ENCODE data around the gene LAMC2. TPM values are rescaled to one million over a fixed set of nuclear protein-coding genes. Genes with fewer than 3 reads are reported as not detected.

Gene LAMC2
- total and polyA plus RNA-seq, 7 experiments from 2014 or later = 0.51 TPM; not detected in 6

DNA sequence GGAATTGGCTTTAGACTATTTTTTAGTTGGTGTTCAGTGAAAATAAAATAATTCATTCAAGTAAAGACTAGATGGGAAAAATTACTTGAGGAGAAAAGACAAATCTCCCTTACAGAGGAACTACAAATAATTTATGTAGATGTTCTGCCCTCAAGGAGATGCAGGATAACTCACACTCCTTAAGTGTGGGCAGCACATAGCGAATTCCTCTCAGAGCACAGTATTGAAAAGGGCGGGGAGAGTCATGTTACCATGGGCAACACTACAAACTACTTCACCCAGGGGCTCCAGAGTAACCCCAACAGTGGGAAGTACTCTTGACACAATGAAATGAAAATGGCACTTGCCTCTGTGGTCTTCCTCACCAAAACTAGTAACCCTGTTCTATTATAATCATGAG, 20.6 kb upstream of the LAMC2 start:
- Histone ChIP-seq H3K9me3 (ENCODE audit: control insufficient read depth in 2 of 3, low read length in 3 of 3) (no peaks in the 10 kb centered on the region), H3K27ac (ENCODE audit: low read depth, low read length) (no peak overlapping the region), H3K36me3 (ENCODE audit: control insufficient read depth in 2 of 3, insufficient read depth in 3 of 3, low read length in 3 of 3) (no peaks in the 10 kb centered on the region), H3K4me1 (ENCODE audit: control insufficient read depth in 2 of 2, insufficient read depth in 2 of 2, low read length in 2 of 2) (no peaks in the 10 kb centered on the region), H3K4me3 (ENCODE audit: low read length) (no peak overlapping the region), H3K27me3 (ENCODE audit: control insufficient read depth in 2 of 2, insufficient read depth in 2 of 2, low read length in 2 of 2) (no peaks in the 10 kb centered on the region)
- DNase-seq = no peak
- POLR2A ChIA-PET = no interaction called here
- Mint-ChIP-seq H3K27ac (no peak overlapping the region), H3K27me3 (peaks cover 0 to 10% (median 4%) of the 10 kb centered on the region in 5 donors), H3K36me3 (no peaks in the 10 kb centered on the region), H3K4me1 (no peaks in the 10 kb centered on the region), H3K4me3 (no peak overlapping the region), H3K9me3 (no peaks in the 10 kb centered on the region)
- ATAC-seq = no peak
- CTCF ChIA-PET = no interaction called here
- intact Hi-C loops (cut with micrococcal nuclease) = no loop called here

DNA sequence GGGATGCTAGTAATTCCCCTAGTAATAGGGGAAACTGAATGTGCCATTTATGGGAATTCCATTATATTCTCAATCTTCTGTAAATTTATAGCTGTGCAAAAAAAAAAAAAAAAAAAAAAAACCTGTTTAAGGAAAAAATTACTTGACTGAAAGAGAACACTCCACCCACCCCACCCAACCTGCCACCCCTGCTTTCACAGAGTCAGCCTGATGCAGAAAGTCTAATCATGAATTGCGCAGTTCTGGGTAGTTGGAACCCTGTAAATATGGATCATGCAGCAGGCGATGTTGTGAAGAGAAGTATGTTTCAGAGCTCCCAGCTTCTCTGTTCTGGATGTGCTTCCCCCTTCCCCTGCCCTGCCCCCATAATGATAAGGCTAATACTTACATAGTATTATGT, 19.6 kb upstream of the LAMC2 start:
- DNase-seq (no peak), ATAC-seq (no peak)
- H3K9me3 ChIP-seq (ENCODE audit: control insufficient read depth in 2 of 3, low read length in 3 of 3) = no peaks in the 10 kb centered on the region
- Mint-ChIP-seq H3K36me3 (no peaks in the 10 kb centered on the region), H3K4me3 (no peak overlapping the region), H3K27me3 (peaks cover 0 to 10% (median 6%) of the 10 kb centered on the region in 5 donors), H3K27ac (no peak overlapping the region), H3K9me3 (no peaks in the 10 kb centered on the region), H3K4me1 (no peaks in the 10 kb centered on the region)
- ChIA-PET POLR2A (no interaction called here), CTCF (no interaction called here)
- H3K27ac ChIP-seq (ENCODE audit: low read depth, low read length) = no peak overlapping the region
- intact Hi-C loops (cut with micrococcal nuclease) = no loop called here
- H3K27me3 ChIP-seq (ENCODE audit: control insufficient read depth in 2 of 2, insufficient read depth in 2 of 2, low read length in 2 of 2) = no peaks in the 10 kb centered on the region
- no peaks in the 10 kb centered on the region for H3K36me3 ChIP-seq (ENCODE audit: control insufficient read depth in 2 of 3, insufficient read depth in 3 of 3, low read length in 3 of 3)
- no peaks in the 10 kb centered on the region for H3K4me1 ChIP-seq (ENCODE audit: control insufficient read depth in 2 of 2, insufficient read depth in 2 of 2, low read length in 2 of 2)
- H3K4me3 ChIP-seq (ENCODE audit: low read length) = no peak overlapping the region

DNA sequence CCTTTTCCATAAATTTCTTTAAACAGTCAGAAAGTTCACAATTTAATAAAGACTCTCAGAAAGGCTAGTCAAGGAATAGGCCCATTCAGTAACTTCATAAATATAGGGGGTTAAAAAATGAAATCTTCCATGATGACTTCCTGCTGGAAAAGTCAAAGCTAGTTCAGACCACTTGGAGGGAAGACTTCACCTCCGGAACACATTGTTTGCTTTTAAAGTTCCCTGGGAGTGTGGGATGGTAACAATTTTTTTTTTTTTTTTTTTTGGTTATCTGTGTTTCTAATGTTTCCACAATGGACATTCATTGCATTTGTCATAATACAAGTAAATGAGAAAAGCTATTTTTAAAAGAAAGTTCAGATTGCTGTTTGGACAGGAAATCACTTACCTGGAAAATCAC, 18.4 kb upstream of the LAMC2 start:
- H3K27ac Mint-ChIP-seq = no peak overlapping the region
- Histone ChIP-seq H3K27ac (ENCODE audit: low read depth, low read length) (no peak overlapping the region), H3K4me3 (ENCODE audit: low read length) (no peak overlapping the region), H3K4me1 (ENCODE audit: control insufficient read depth in 2 of 2, insufficient read depth in 2 of 2, low read length in 2 of 2) (no peaks in the 10 kb centered on the region), H3K36me3 (ENCODE audit: control insufficient read depth in 2 of 3, insufficient read depth in 3 of 3, low read length in 3 of 3) (no peaks in the 10 kb centered on the region), H3K9me3 (ENCODE audit: control insufficient read depth in 2 of 3, low read length in 3 of 3) (no peaks in the 10 kb centered on the region), H3K27me3 (ENCODE audit: control insufficient read depth in 2 of 2, insufficient read depth in 2 of 2, low read length in 2 of 2) (peaks cover 0 to 3% of the 10 kb centered on the region in 2 donors)
- no peak overlapping the region for H3K4me3 Mint-ChIP-seq
- peaks cover 0 to 13% (median 10%) of the 10 kb centered on the region in 5 donors for H3K27me3 Mint-ChIP-seq
- no peaks in the 10 kb centered on the region for H3K9me3 Mint-ChIP-seq
- CTCF ChIA-PET = no interaction called here
- ATAC-seq = no peak
- H3K4me1 Mint-ChIP-seq = no peaks in the 10 kb centered on the region
- DNase-seq = no peak
- no peaks in the 10 kb centered on the region for H3K36me3 Mint-ChIP-seq
- intact Hi-C loops (cut with micrococcal nuclease) = no loop called here
- POLR2A ChIA-PET = no interaction called here

DNA sequence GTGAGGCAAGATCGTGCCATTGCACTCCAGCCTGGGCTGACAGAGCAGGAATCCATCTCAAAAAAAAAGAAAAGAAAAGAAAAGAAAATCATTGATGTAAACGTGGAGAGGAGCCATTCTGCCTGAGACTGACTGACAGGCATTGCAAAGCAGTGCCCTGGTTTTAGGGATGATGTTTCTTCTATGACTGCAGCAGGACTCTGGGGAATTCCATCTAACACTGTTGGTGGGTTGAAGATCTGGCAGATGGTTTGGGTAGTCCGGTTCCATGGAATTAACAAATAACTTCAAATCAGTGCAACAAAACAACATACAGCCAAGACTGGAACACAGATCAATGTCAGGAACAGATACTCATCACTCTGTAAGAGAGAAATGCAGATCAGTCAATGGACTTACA, 17.8 kb upstream of the LAMC2 start:
- H3K27ac ChIP-seq (ENCODE audit: low read depth, low read length) = no peak overlapping the region
- Mint-ChIP-seq H3K36me3 (no peaks in the 10 kb centered on the region), H3K27me3 (peaks cover 0 to 13% (median 10%) of the 10 kb centered on the region in 5 donors), H3K27ac (no peak overlapping the region), H3K9me3 (no peaks in the 10 kb centered on the region), H3K4me1 (no peaks in the 10 kb centered on the region), H3K4me3 (no peak overlapping the region)
- no peaks in the 10 kb centered on the region for H3K4me1 ChIP-seq (ENCODE audit: control insufficient read depth in 2 of 2, insufficient read depth in 2 of 2, low read length in 2 of 2)
- no peak for DNase-seq
- H3K4me3 ChIP-seq (ENCODE audit: low read length) = no peak overlapping the region
- CTCF ChIA-PET = no interaction called here
- POLR2A ChIA-PET = no interaction called here
- H3K36me3 ChIP-seq (ENCODE audit: control insufficient read depth in 2 of 3, insufficient read depth in 3 of 3, low read length in 3 of 3) = no peaks in the 10 kb centered on the region
- intact Hi-C loops (cut with micrococcal nuclease) = no loop called here
- ATAC-seq = no peak
- H3K27me3 ChIP-seq (ENCODE audit: control insufficient read depth in 2 of 2, insufficient read depth in 2 of 2, low read length in 2 of 2) = peaks cover 0 to 3% of the 10 kb centered on the region in 2 donors
- no peaks in the 10 kb centered on the region for H3K9me3 ChIP-seq (ENCODE audit: control insufficient read depth in 2 of 3, low read length in 3 of 3)

DNA sequence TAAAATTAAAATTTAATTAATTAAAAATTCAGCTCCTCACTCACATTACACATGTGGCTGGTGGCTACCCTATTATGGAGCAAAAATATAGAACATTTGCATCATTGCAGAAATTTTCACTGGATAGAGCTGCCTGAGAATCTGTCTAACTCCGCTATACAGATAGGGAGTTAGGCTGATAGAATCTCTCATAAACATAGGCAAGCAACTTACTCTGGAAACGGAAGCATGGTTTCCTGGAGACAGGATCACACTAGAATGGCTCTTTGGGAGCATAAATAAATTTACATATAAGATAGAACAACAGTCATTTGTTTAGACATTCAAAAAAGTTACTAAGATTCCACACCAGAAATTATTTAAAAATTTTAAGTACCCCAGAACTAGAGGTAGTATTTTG, 12.2 kb upstream of the LAMC2 start:
- POLR2A ChIA-PET = no interaction called here
- no peaks in the 10 kb centered on the region for H3K9me3 ChIP-seq (ENCODE audit: control insufficient read depth in 2 of 3, low read length in 3 of 3)
- Mint-ChIP-seq H3K4me3 (no peak overlapping the region), H3K27me3 (peaks cover 4 to 9% (median 5%) of the 10 kb centered on the region in 5 donors), H3K36me3 (peaks cover 0 to 4% (median 0%) of the 10 kb centered on the region in 5 donors), H3K4me1 (no peaks in the 10 kb centered on the region), H3K27ac (no peak overlapping the region), H3K9me3 (peaks cover 0 to 4% (median 0%) of the 10 kb centered on the region in 11 donors)
- CTCF ChIA-PET = no interaction called here
- H3K4me1 ChIP-seq (ENCODE audit: control insufficient read depth in 2 of 2, insufficient read depth in 2 of 2, low read length in 2 of 2) = no peaks in the 10 kb centered on the region
- intact Hi-C loops (cut with micrococcal nuclease) = loop anchor here in 1 of 2 donors (5.0 kb wide), 2 partner anchors 53 to 448 kb away; no protein-coding TSS in a partner anchor
- H3K27ac ChIP-seq (ENCODE audit: low read depth, low read length) = no peak overlapping the region
- H3K36me3 ChIP-seq (ENCODE audit: control insufficient read depth in 2 of 3, insufficient read depth in 3 of 3, low read length in 3 of 3) = no peaks in the 10 kb centered on the region
- H3K4me3 ChIP-seq (ENCODE audit: low read length) = no peak overlapping the region
- ATAC-seq (no peak), DNase-seq (no peak)
- peaks cover 0 to 3% of the 10 kb centered on the region in 2 donors for H3K27me3 ChIP-seq (ENCODE audit: control insufficient read depth in 2 of 2, insufficient read depth in 2 of 2, low read length in 2 of 2)

DNA sequence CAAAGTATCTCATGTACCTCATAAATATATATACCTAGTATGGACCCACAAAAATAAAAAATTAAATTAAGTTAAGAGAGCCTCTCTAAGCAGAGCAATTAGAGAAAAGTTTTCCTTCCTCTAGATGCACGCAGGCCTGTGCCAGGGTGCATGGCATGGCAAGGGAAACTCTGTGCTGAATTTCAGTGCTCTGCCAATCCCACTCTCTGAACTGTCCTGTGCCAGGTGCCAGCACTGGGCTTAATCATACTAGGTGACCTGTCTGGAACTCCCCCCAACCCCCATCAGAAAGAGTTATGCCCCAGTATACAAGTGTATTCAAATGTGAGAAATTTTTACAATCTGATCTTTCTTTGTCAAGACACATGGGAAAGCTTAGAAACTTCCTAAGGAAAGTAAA, 10.4 kb upstream of the LAMC2 start:
- Histone ChIP-seq H3K4me3 (ENCODE audit: low read length) (no peak overlapping the region), H3K27ac (ENCODE audit: low read depth, low read length) (no peak overlapping the region), H3K36me3 (ENCODE audit: control insufficient read depth in 2 of 3, insufficient read depth in 3 of 3, low read length in 3 of 3) (no peaks in the 10 kb centered on the region), H3K9me3 (ENCODE audit: control insufficient read depth in 2 of 3, low read length in 3 of 3) (no peaks in the 10 kb centered on the region), H3K27me3 (ENCODE audit: control insufficient read depth in 2 of 2, insufficient read depth in 2 of 2, low read length in 2 of 2) (peaks cover 0 to 3% of the 10 kb centered on the region in 2 donors), H3K4me1 (ENCODE audit: control insufficient read depth in 2 of 2, insufficient read depth in 2 of 2, low read length in 2 of 2) (no peaks in the 10 kb centered on the region)
- CTCF ChIA-PET = no interaction called here
- peaks cover 0 to 8% (median 5%) of the 10 kb centered on the region in 5 donors for H3K27me3 Mint-ChIP-seq
- peaks cover 0 to 4% (median 0%) of the 10 kb centered on the region in 5 donors for H3K36me3 Mint-ChIP-seq
- no peak overlapping the region for H3K4me3 Mint-ChIP-seq
- H3K9me3 Mint-ChIP-seq = peaks cover 0 to 4% (median 0%) of the 10 kb centered on the region in 11 donors
- no peak overlapping the region for H3K27ac Mint-ChIP-seq
- DNase-seq (no peak), ATAC-seq (no peak)
- peaks cover 0 to 5% (median 5%) of the 10 kb centered on the region in 7 donors for H3K4me1 Mint-ChIP-seq
- intact Hi-C loops (cut with micrococcal nuclease) = no loop called here
- POLR2A ChIA-PET = no interaction called here

DNA sequence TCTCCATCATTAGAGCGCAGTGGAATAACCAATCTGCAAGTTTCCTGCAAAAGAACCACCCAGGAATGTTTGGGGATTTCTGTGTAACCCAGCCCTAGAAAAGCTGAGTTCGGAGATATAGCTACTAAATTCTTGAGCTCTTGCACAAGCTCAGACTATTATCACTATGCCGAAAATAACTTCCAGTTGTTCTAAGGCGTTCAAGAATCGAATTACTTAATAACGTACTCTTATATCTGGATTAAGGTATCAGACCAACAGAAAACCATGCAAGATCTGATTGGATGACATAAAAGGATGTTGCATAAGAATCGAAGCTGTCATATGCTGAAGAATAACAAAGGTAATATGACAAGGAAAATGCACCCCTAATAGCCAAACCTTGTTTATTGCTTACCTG, 7.5 kb upstream of the LAMC2 start:
- Mint-ChIP-seq H3K36me3 (peaks cover 0 to 4% (median 0%) of the 10 kb centered on the region in 5 donors), H3K27ac (no peak overlapping the region), H3K4me3 (no peak overlapping the region), H3K9me3 (peaks cover 0 to 4% (median 0%) of the 10 kb centered on the region in 11 donors), H3K27me3 (peaks cover 0 to 10% (median 2%) of the 10 kb centered on the region in 5 donors), H3K4me1 (peaks cover 0 to 10% (median 10%) of the 10 kb centered on the region in 7 donors)
- ATAC-seq = no peak
- CTCF ChIA-PET = interaction anchor here (0.6 kb wide), 1 partner anchor 1985 kb away, joined by 3 read pairs; no protein-coding TSS in a partner anchor
- Histone ChIP-seq H3K4me1 (ENCODE audit: control insufficient read depth in 2 of 2, insufficient read depth in 2 of 2, low read length in 2 of 2) (no peaks in the 10 kb centered on the region), H3K9me3 (ENCODE audit: control insufficient read depth in 2 of 3, low read length in 3 of 3) (no peaks in the 10 kb centered on the region), H3K4me3 (ENCODE audit: low read length) (no peak overlapping the region), H3K27ac (ENCODE audit: low read depth, low read length) (no peak overlapping the region), H3K27me3 (ENCODE audit: control insufficient read depth in 2 of 2, insufficient read depth in 2 of 2, low read length in 2 of 2) (no peaks in the 10 kb centered on the region), H3K36me3 (ENCODE audit: control insufficient read depth in 2 of 3, insufficient read depth in 3 of 3, low read length in 3 of 3) (no peaks in the 10 kb centered on the region)
- DNase-seq = no peak
- intact Hi-C loops (cut with micrococcal nuclease) = no loop called here
- POLR2A ChIA-PET = interaction anchor here (0.6 kb wide), 1 partner anchor 1574 kb away, joined by 4 read pairs; no protein-coding TSS in a partner anchor

All from naive thymus-derived CD4-positive, alpha-beta T cell (primary cell).